Eye (tissue), 1 donor: Measurements from ENCODE around the gene ZDHHC24.

ENCODE experiments used
- DNase-seq: peaks from one replicate; pipeline ENCODE4 v3.0.0-alpha.2; 2015

Gene ZDHHC24

DNA sequence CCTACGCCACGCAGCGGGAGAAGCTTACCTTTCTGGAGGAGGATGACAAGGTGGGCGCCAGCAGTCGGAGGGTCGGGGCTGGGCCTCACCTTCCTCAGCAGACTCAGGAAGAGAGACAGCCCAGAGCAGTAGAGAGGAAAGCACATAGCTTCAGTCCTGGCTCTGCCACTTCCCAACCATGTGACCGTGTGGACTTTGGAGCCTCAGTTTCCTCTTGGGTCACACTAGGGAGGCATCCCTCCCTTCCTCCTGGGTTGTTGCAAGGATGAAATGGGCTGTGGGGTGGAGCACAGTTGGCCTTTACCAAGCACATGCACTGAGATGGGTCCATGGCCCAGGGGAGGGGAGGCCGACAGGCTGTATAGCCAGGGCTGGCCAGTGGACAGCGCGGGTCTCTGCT lies 52.7 kb downstream of the ZDHHC24 start:
- no peak for DNase-seq

DNA sequence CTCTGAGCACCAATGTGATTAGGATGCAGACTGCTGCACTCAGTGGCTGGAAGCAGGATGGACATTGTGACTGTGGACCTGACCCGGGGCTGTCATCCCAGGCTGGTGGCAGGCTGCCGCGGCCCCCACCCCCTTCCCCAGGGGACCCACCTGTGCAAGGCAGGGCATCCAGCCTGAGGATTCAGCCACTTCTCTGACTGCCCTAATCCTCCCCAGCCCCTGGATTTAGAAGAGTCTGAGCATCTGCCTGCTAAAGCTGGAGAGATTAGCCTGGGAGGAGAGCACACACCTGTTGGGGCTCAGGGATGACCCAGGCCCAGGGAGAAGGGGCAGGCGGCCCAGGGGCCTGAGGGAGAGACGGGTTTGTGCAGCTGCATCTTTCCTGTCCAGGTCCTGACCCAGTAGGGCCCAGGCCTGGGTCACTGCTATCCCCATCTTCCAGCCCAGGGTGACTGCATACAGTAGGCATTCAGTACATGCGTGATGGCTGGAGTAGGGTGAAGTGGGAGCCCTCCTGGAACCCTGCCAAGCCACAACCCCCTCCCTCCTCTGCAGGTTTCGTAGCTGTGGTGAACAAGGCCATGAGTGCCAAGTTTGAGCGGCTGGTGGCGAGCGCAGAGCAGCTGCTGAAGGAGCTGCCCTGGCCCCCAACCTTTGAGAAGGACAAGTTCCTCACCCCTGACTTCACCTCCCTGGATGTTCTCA lies 53.5 kb downstream of the ZDHHC24 start:
- no peak for DNase-seq

- no peak for DNase-seq
Observed at GRCh38 chr11:66491315-66491935, 54.4 kb downstream of the ZDHHC24 start.

GRCh38 chr11:66489636-66490035 lies 56.2 kb downstream of the ZDHHC24 start:
- no peak for DNase-seq

- no peak for DNase-seq
Observed at GRCh38 chr11:66488957-66489356, 56.9 kb downstream of the ZDHHC24 start.

DNA sequence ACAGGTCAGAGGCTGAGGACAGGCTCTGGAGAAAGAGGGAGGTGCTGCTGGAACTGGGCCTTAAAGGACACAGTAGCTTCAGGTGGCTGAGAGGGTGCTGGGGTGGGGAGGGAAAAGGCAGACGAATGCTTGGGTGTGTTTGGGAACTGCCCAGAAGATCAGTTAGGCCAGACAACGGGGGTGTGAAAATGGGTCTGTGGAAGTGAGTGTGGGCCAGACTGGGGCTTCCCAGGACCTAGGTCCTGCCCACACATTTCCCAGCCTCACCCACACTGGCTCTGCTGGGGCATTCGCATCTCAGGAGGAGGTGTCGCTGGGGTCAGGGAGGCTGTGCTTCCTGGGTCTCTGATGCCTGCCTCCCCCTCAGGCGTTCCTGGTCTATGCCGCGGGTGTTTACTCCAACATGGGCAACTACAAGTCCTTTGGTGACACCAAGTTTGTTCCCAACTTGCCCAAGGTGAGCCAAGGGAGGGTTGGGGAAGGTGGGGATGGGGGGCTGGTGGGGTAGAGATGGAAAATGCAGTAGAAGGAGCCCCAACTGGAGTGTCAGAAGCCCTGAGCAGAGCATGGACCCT lies 61.0 kb downstream of the ZDHHC24 start:
- DNase-seq, result no peak

- peak; percentile 98 for DNase-seq
Observed at GRCh38 chr11:66480117-66480938, 65.5 kb downstream of the ZDHHC24 start, which contains the start of gene DPP3. TSS of gene DPP3 (plus strand) at chr11:66480434. CDS start at chr11:66482201, 1,767 bp downstream.

GRCh38 chr11:66479394-66480116 lies 66.3 kb downstream of the ZDHHC24 start:
- no peak for DNase-seq

DNA sequence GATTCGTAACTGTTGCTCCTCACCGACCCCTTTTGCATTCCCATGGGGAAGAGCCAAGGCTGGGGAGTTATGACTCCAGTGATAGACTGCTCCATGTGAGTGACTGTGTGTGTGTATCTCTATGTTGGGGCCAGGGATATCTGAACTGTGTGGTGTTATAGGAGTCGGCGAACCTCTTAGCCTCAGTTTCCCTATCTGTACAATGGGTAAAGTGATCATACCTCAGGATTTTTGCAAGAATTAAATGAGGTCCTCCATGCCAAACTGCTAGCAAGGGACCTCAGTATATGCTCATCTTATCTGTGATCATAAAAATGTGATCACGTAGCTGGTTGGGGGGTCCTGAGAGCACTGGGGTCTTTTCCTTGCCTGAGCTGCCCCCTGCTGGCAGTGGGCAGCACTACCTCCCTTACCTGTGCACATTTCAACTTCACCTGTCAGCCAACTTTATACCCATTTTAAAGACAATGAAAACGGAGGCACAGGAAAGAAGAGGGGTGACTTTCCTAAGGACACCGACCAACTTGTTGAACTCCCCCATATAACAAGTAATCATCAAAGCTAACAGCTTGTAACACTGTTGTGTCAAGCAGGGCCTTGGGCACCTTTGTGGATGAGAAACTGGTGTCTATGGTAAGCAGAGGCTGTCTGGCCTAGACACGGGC lies 67.0 kb downstream of the ZDHHC24 start:
- peak; percentile 62 for DNase-seq

GRCh38 chr11:66477263-66478201 lies 68.3 kb downstream of the ZDHHC24 start:
- no peak for DNase-seq

- DNase-seq, result no peak
Observed at GRCh38 chr11:66476841-66477251, 69.0 kb downstream of the ZDHHC24 start.

DNA sequence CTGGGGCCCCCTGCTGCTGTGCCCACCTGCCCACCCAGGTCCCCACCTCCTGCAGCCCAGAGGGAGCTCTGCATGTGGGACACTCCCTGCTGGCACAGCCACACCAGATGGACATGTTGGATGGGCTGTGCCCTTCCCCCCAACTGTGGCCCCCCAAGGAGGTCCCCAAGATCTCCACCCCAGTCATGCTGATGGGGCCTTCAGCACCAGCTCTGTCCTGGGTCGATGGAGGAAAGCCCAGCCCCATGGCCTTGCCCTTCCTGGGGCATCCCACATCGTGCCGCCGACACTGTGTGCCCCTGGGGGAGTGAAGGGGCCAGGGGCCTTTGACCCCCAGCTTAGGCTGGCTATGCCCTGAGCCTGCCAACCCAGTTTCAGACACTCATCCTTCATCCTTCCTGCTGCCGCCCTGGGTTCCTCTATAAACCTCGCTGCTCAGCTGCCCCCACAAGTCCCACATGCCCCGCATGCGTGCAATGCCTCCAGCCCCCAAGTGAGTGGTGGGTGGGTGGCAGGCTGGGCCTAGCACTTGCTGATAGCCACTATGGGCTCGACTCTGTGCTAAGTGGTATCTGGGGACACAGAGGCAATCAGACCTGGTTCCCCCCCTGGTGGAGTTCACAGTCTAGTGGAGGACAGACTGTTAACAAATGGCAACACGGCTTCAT lies 69.5 kb downstream of the ZDHHC24 start:
- no peak for DNase-seq

- no peak for DNase-seq
Observed at GRCh38 chr11:66475349-66476172, 70.3 kb downstream of the ZDHHC24 start.

DNA sequence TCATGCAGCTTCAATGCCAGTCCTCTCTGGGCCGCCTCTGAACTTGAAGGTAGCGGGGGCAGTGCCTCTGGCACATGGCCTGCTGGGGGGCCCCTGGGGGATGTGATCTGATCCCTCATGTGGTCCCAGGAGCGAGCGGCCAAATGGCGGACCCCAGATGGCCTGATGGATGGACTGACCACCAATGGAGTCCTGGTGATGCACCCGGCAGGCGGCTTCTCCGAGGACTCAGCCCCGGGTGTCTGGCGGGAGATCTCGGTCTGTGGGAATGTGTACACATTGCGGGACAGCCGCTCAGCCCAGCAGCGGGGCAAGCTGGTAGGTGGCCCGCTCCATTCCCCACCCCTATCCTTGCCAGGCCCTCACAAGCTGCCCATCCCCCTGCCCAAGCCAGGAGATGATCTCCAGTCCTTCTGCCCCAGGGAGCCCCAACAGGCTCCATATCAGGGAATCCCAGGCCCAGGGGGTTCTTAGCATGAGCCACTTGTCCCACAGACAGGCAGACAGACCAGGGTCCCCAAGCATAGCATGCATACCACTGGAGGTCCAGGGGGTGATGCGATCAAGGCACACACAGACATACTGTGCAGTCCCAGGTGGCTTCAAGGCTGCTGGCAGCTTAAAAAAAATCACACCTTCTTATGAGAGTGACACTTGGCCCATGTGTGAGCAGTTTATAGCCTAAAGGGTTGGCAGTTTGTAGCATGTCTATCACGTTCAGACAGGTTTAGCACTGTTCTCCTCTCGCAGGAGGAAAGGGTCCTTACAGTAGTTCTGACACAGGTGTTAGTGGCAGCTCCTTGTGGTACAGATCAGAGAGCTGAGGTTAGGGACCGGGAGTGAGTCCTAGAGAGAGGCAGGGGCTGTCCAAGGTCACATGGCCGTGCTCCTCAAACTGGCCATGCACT lies 72.0 kb downstream of the ZDHHC24 start:
- DNase-seq, result no peak

DNA sequence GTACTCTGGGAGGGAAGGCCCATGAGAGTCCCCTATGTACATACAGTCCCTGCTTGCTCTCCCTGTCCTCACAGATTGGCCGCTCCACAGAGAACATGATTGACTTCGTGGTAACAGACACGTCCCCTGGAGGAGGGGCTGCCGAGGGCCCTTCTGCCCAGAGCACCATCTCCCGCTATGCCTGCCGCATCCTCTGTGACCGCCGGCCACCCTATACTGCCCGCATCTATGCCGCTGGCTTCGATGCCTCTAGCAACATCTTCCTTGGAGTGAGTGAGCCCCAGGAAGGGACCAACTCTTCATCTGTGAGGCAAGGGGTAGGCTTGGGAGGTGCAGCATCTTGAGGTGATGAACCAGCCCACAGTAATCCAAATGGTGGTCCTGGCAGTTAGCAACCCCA lies 72.7 kb downstream of the ZDHHC24 start:
- no peak for DNase-seq

DNA sequence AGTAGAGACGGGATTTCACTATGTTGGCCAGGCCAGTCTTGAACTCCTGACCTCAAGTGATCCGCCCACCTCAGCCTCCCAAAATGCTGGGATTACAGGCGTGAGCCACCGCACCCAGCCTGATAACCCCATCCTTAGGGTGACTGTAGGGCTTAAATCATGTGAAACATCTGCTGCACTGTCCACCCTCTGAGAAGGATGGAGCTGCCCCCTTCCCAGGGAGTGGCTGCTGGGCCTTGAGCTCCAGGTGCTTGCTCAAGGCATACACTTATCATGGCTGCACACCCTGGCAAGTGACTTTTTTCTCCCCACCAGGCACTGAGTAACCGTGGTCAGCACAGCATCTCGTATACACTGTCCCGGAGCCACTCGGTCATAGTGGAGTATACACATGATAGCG lies 73.8 kb downstream of the ZDHHC24 start:
- DNase-seq, result no peak

GRCh38 chr11:66471142-66471541 lies 74.7 kb downstream of the ZDHHC24 start:
- DNase-seq, result no peak
